Femur (tissue), 1 donor: Measurements from ENCODE around the gene MRPL20.
"Not testable (repeated sequence)": the region's sequence is repeated elsewhere in the genome, so short reads cannot be mapped to it uniquely, and the experiment has no call there.

Experiments
- DNase-seq: peaks from one replicate; pipeline ENCODE4 v3.0.0-alpha.2; 2017

MRPL20 gene

DNA sequence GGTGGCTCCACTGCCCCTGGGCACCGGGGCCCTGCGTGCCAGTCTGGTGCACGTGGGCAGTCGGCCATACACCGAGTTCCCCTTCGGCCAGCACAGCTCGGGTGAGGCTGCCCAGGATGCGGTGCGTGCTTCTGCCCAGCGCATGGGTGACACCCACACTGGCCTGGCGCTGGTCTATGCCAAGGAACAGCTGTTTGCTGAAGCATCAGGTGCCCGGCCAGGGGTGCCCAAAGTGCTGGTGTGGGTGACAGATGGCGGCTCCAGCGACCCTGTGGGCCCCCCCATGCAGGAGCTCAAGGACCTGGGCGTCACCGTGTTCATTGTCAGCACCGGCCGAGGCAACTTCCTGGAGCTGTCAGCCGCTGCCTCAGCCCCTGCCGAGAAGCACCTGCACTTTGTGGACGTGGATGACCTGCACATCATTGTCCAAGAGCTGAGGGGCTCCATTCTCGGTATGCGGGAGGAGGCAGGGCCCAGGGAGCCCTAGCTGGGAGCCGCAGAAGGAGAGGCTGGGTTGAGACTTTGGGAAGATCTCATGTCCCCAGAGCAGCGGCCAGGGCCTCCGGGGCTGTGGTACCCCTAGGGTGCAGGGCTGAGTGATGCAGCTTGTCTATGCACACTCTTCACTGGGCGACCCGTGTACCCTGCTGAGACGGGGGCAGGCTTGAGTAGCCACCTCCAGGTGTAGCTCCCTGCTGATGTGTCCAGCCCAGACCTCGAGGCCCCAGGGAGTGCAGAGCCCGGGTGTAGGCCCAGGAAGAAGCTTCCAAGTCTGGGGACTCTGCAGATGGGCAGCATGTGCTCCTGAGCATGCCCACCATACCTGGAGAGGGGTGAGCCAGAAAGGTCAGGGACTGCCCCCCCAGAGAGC lies 30.2 kb upstream of the MRPL20 start:
- DNase-seq: peak; percentile 30

GRCh38 chr1:1436630-1437032 lies 29.5 kb upstream of the MRPL20 start:
- DNase-seq: no peak

DNA sequence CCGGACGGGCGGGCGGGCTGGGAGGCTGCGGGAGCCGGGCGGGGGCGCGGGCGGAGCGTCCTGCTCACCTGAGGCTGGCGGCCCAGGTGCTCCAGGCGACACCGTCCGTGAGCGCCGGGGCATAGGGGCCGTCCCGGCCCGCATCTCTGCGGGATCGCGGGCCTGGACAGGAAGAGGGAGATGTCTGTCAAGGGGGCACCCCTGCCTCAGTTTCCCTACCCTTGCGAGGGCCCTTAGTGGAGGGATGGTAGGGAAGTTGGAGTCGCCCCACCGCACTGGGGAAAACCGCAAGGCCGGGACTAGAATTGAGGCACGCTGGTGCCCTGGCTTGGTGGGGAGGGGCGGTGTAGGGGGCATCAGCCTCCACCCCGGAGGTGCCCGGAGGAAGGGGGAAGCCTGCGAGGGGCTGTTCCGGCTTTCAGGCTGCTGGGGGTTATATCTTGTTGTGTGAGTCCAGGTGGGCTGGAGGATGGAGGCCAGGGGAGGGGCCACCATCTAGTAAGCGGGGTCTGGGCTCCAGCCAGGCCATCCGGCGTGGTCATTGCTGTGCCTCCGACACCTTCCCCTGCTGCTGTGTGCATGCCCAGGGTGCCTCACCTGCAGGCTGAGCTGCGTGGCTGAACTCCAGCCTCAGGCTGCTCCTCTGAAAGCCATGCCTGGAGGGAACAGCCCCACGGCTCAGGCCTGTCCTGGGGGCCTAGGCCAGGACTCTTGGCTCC lies 29.0 kb upstream of the MRPL20 start:
- peak; percentile 29 for DNase-seq

- peak; percentile 84 for DNase-seq
Observed at GRCh38 chr1:1435106-1435903, 28.2 kb upstream of the MRPL20 start, which contains the start of gene VWA1. VWA1 (plus strand) TSS chr1:1435690; CDS start chr1:1435749, 59 bp downstream.

DNA sequence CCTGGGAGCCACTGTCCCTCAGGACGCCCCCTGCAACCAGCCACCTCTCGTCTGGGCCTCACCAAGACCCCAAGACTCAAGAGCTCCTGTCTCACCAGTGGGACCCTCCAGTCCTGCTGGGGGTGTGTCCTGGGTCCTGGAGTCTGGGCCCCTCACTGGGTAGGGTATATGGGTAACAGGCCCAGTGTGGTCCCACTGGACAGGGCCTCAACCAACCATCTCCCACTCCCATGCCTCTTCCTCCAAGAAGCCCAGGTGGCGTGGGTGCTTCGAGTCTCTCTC lies 27.7 kb upstream of the MRPL20 start:
- no peak for DNase-seq

GRCh38 chr1:1434131-1434823 lies 27.2 kb upstream of the MRPL20 start:
- peak; percentile 87 for DNase-seq

DNA sequence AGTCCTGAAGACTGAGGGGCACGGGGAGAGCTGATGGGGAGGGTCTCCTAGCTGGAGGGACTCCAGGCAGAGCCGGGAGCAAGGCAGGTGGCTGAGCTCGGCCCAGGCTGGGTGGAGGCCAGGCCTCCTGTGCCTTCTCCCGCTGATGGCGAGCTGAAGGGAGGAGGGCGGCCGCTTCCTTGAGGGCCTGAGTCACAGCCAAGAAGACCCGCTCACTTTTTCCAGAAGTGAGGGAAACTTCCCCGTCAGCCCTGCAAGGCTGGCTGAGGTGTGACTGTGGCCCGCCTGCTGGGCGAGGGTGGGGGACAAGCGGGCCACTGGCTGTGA lies 26.7 kb upstream of the MRPL20 start:
- peak; percentile 88 for DNase-seq

DNA sequence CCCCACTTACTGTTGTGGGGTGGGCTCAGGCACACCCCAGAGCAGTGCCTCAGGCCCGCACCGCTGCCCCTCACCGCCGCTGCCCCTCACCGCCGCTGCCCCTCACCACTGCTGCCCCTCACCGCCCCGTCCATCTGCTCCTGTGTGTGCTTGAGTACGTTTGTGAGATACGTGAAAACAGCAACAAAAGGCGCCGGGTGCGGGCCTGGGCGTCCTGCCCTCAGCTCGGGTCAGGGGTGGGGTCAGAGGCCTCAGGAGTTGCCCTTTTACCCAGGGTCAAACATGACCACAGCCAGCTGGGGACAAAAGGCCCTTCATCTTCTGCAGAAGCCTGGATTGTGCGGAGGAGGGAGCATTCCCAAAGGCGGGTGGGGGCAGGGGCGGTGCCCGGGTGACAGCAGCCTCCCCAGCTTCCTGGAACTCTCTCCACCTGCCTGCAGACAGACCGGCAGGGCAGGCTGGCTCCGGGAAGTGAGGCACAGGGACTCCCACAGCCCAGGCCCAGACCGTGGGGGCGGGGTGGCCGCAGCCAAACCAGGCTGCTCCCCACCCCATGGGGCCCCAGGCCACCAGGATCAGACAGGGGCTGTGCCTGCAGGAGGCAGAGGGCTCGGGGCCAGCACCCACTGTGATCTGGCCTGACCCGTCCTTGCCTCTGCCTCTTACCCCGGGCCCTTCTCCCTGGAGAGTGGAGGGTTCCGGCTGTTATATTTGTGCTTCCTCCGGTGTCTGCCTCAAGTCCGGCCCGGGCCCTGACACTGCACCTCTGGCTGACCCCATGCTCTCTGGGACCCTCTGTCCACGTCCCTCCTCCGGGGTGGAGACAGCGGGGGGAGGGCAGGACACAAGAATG lies 26.1 kb upstream of the MRPL20 start:
- DNase-seq: peak; percentile 80

DNA sequence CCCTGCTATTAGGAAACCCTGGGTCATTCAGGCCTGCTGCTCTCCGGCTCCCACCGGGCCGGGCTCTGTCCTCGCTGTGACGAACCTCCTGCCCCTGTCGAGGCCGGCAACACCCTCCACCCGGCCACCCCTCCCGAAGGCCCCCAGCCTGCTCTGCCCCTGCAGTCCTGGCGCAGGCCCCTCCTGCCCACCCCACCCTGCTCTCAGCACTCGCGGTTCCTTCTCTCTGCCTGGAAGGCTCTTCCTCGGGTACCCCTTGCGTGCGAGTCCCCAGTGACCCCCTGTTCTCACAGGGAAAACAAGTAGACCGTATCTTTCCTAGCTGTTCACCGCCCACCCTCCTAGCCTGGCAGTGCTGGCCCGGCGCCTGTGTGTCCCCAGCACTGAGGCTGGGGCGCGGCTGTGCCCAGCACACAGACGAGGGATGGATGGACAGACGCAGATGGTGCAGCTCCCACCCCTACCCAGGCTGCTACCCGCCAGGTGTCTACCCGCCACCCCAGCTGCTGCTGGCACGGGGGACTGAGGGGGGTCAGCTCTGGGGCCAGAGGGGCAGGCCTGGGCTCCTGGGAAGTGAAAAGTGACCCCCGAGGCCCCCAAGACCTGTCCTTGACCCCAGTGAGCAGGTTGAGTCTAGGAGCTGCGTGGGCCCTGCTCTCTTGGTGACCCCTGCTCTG lies 25.3 kb upstream of the MRPL20 start:
- peak; percentile 79 for DNase-seq

- peak; percentile 74 for DNase-seq
Observed at GRCh38 chr1:1431845-1432273, 24.8 kb upstream of the MRPL20 start.

DNA sequence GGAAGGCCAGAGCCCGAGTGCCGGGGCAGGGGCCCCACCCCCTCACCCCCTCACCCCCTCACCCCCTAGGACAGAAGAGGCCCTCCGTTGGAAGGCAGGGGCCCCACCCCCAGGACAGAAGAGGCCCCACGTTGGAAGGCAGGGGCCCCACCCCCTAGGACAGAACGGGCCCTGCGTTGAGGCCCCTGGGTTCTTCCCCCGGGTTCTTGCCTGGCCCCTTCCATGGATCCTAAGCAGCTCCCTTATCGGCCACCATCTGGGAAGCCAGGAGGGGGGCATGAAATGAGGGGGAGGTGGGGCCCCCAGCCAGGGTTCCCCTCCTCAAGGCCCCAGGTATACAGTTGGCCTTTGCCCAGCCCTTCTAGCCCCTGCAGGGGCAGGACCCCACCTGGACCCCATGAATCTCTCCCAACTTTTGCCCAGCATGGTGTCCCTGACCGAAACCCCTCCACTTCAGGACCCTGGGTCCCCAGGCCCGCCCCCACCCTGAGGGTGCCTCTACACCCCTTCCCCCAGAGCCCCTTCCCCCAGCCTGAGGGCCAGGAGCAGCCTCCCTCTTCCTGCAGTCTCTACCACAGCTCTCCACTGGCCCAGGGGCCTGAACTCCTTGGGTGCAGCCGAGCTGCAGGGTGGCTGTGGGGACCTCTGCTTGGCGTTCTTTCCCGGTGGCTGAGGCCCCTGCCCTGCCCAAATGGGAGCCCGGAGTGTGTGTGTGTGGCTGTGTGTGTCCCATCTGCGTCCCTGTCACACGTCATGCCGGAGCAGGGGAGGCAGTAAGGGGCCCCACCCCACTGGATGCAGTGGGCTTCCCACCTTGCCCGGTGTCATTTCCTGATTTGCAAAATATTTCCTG lies 24.1 kb upstream of the MRPL20 start:
- no peak for DNase-seq

DNA sequence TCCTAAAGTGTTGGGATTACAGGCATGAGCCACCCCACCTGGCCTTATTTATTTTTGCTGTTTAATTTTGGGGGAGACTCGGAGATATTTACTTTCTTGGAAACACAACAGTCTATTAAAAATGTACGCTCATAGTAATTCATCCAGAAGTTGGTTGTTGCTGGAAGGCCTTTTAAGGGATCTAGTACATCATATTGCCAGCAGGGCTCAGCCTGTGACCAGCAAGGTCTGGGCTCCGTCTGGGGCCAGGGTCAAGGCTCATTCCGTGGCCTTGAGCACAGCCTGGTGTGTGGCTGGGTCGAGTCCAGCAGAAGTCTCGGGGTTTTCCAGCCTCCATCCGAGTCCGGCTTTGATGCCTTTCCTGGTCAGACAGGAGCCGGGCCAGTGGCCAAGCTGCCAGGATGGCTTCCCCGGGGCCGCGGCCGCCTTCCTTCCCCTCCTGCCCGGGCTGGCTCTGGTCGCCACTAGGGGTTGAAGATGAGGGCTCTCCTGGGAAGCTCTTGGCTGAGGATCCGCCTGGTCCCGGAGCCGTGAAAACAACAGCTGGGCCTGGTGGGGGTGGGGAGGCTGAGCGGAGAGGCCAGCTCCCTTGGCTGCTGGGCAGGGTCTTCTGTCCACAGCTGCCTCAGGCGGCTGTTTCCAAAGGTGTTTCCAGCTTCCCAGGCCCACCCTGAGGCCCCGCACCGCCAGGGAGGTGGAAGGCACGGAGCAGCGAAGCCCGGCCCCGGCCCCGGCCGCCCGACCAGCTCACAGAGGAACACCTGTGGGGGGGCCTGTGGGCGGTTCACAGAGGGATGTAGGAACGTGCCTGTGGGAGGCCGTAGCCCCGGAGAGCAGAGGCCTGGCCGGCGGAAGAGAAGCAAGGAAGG lies 23.3 kb upstream of the MRPL20 start:
- DNase-seq: peak; percentile 87

GRCh38 chr1:1429671-1430073 lies 22.6 kb upstream of the MRPL20 start:
- peak; percentile 46 for DNase-seq

- not testable (repeated sequence) for DNase-seq
Observed at GRCh38 chr1:1428967-1429366, 21.9 kb upstream of the MRPL20 start.

- DNase-seq: no peak
Observed at GRCh38 chr1:1428174-1428573, 21.1 kb upstream of the MRPL20 start.

DNA sequence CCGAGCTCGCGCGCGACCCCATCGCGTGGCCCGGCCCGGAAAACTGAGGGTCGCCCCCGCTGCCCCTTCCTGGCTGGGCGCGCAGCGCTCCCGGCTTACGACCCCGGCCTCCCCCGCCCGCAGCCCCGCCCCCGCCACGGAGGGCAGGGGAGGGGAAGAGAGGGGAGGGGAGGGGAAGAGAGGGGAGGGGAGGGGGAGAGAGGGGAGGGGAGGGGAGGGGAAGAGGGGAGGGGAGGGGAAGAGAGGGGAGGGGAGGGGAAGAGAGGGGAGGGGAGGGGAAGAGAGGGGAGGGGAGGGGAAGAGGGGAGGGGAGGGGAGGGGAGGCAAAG lies 20.7 kb upstream of the MRPL20 start:
- DNase-seq: peak; percentile 26

- peak; percentile 60 for DNase-seq
Observed at GRCh38 chr1:1427106-1427819, 20.2 kb upstream of the MRPL20 start.

DNA sequence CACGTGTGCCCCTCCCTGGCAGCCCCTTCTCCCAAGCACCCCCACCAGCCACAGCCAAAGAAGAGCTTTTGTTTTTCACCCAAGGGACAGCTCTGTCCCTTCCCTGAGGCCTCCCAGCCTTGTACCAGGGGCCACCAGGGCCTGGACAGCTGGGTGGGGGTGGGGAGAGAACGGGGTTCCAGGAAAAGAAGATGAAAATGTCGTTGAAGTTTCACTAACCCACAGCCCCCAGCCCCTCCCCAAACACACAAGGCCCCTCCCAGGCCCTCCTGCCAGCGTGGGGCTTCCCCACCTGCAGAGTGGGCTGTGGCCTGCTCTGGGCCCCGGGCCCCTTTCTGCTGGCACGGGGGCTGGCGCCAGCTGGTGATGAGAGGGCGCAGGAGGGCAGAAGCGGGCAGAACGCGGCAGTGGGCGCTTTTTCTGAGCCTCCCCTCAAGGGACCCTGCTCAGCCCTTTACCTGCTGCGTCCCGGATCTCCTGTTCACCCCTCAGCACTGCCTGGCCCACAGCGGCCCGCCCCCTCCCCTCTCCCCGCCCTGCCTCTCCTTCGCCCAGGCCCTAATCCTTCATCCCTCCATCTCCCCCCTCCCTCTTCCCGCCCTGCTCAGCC lies 19.5 kb upstream of the MRPL20 start:
- peak; percentile 34 for DNase-seq
